HG02678 (cell line): ENCODE data around the gene FBN2.
"Not testable (repeated sequence)": the region's sequence is repeated elsewhere in the genome, so short reads cannot be mapped to it uniquely, and the experiment has no call there.

Source experiments
- ATAC-seq: cut with Tn5 transposase; IDR thresholded peaks from one replicate; pipeline ENCODE4 v1.9.1; 2021; ENCODE audit warnings: mild to moderate bottlenecking, moderate library complexity; ENCODE audit not compliant: unreplicated experiment

Gene FBN2

GRCh38 chr5:128321418-128321817 is 216.6 kb downstream of the FBN2 start:
- not testable (repeated sequence) for ATAC-seq

- no peak for ATAC-seq
Measured at GRCh38 chr5:128318691-128319090, 219.4 kb downstream of the FBN2 start.

GRCh38 chr5:128317481-128317880 is 220.6 kb downstream of the FBN2 start:
- ATAC-seq, result no peak

GRCh38 chr5:128315671-128316070 is 222.4 kb downstream of the FBN2 start:
- no peak for ATAC-seq

- ATAC-seq, result no peak
Measured at GRCh38 chr5:128305341-128305740, 232.7 kb downstream of the FBN2 start.

- no peak for ATAC-seq
Measured at GRCh38 chr5:128304791-128305190, 233.3 kb downstream of the FBN2 start.

- no peak for ATAC-seq
Measured at GRCh38 chr5:128304088-128304487, 234.0 kb downstream of the FBN2 start.

- ATAC-seq, result no peak
Measured at GRCh38 chr5:128303593-128303992, 234.5 kb downstream of the FBN2 start.

- no peak for ATAC-seq
Measured at GRCh38 chr5:128300181-128300580, 237.9 kb downstream of the FBN2 start.

- ATAC-seq, result no peak
Measured at GRCh38 chr5:128290152-128290858, 247.7 kb downstream of the FBN2 start.

- no peak for ATAC-seq
Measured at GRCh38 chr5:128287740-128288139, 250.3 kb downstream of the FBN2 start.

- no peak for ATAC-seq
Measured at GRCh38 chr5:128284236-128284635, 253.8 kb downstream of the FBN2 start.

GRCh38 chr5:128279345-128279744 is 258.7 kb downstream of the FBN2 start:
- no peak for ATAC-seq

- ATAC-seq, result no peak
Measured at GRCh38 chr5:128276537-128277216, 261.4 kb downstream of the FBN2 start.

GRCh38 chr5:128274441-128274840 is 263.6 kb downstream of the FBN2 start:
- ATAC-seq, result no peak

- no peak for ATAC-seq
Measured at GRCh38 chr5:128273736-128274135, 264.3 kb downstream of the FBN2 start.

GRCh38 chr5:128271859-128272464 is 266.1 kb downstream of the FBN2 start:
- no peak for ATAC-seq

- ATAC-seq, result no peak
Measured at GRCh38 chr5:128271071-128271470, 267.0 kb downstream of the FBN2 start.

GRCh38 chr5:128264564-128265360 is 273.3 kb downstream of the FBN2 start:
- ATAC-seq, result no peak

GRCh38 chr5:128263357-128263756 is 274.7 kb downstream of the FBN2 start:
- no peak for ATAC-seq

GRCh38 chr5:128262911-128263310 is 275.1 kb downstream of the FBN2 start:
- ATAC-seq, result no peak
